GM23338 (cell line): ENCODE data around the gene METTL26. TPM values are rescaled to one million over a fixed set of nuclear protein-coding genes. Genes with fewer than 3 reads are reported as not detected.

Source experiments
- ATAC-seq: fragments of 200-7000 bp; cut with Tn5 transposase; 3 replicates; pipeline ENCODE4 v1.9.1; 2020
- DNase-seq: peaks from one replicate; pipeline ENCODE4 v3.0.0-alpha.2; 2015; ENCODE audit warnings: low spot score
- H2AFZ ChIP-seq: fragments of 200-600 bp; sonication (generic); 2 replicates; pipeline ENCODE4 v1.8.0; 2016; ENCODE audit warnings: antibody characterized with exemption, mild to moderate bottlenecking, moderate library complexity
- H3F3A ChIP-seq: fragments of 200-600 bp; sonication (generic); replicated peaks from 2 replicates; pipeline ENCODE4 v1.8.0; 2017; ENCODE audit warnings: antibody characterized with exemption, mixed run types, low read depth
- H3K27ac ChIP-seq: fragments of 200-600 bp; sonication (generic); 2 replicates; pipeline ENCODE4 v1.6.1; 2016; ENCODE audit warnings: low read depth
- H3K27me3 ChIP-seq: fragments of 200-600 bp; sonication (generic); 2 replicates; pipeline ENCODE4 v1.8.0; 2016; ENCODE audit warnings: mild to moderate bottlenecking, mixed run types, moderate library complexity; ENCODE audit not compliant: insufficient read depth
- H3K36me3 ChIP-seq: fragments of 200-600 bp; sonication (generic); 2 replicates; pipeline ENCODE4 v1.8.0; 2016; ENCODE audit warnings: mild to moderate bottlenecking; ENCODE audit not compliant: insufficient read depth
- H3K4me1 ChIP-seq: fragments of 200-600 bp; sonication (generic); 2 replicates; pipeline ENCODE4 v1.8.0; 2016; ENCODE audit warnings: mild to moderate bottlenecking, moderate library complexity; ENCODE audit not compliant: insufficient read depth
- H3K4me2 ChIP-seq: fragments of 200-600 bp; sonication (generic); 2 replicates; pipeline ENCODE4 v1.7.1; 2017; ENCODE audit warnings: mixed run types
- H3K4me3 ChIP-seq: fragments of 200-600 bp; sonication (generic); 2 replicates; pipeline ENCODE4 v1.6.1; 2016; ENCODE audit warnings: mixed run types
- H3K79me2 ChIP-seq: fragments of 200-600 bp; sonication (generic); replicated peaks from 2 replicates; pipeline ENCODE4 v1.8.0; 2017; ENCODE audit warnings: mild to moderate bottlenecking; ENCODE audit not compliant: insufficient read depth
- H3K9me2 ChIP-seq: fragments of 200-600 bp; sonication (generic); 2 replicates; pipeline ENCODE4 v1.8.0; 2017; ENCODE audit not compliant: insufficient read depth
- H4K20me1 ChIP-seq: fragments of 200-600 bp; sonication (generic); replicated peaks from 2 replicates; pipeline ENCODE4 v1.8.0; 2017; ENCODE audit warnings: mild to moderate bottlenecking; ENCODE audit not compliant: insufficient read depth
- H3K27ac Mint-ChIP-seq: 2 replicates; pipeline ENCODE4 v1.8.0; 2020; ENCODE audit warnings: inconsistent platforms, mild to moderate bottlenecking, moderate library complexity, mixed read lengths
- H3K27me3 Mint-ChIP-seq: 3 replicates; pipeline ENCODE4 v1.8.0; 2022; ENCODE audit warnings: low read depth, mild to moderate bottlenecking, moderate library complexity, mixed read lengths, inconsistent platforms; ENCODE audit not compliant: insufficient read depth, poor library complexity
- H3K36me3 Mint-ChIP-seq: 3 replicates; pipeline ENCODE4 v1.8.0; 2021; ENCODE audit warnings: low read depth, mild to moderate bottlenecking, inconsistent platforms, moderate library complexity, mixed read lengths
- H3K4me1 Mint-ChIP-seq: 3 replicates; pipeline ENCODE4 v1.8.0; 2020; ENCODE audit warnings: mild to moderate bottlenecking, inconsistent platforms, mixed read lengths
- H3K4me3 Mint-ChIP-seq: 3 replicates; pipeline ENCODE4 v1.8.0; 2021; ENCODE audit warnings: moderate library complexity, mild to moderate bottlenecking, inconsistent platforms, mixed read lengths
- H3K9me3 Mint-ChIP-seq: 3 replicates; pipeline ENCODE4 v1.8.0; 2020; ENCODE audit warnings: moderate library complexity, mild to moderate bottlenecking, inconsistent platforms, mixed read lengths
- CREB1 ChIP-seq: fragments of 250-450 bp; sonication (Bioruptor Pico); IDR thresholded peaks from 2 replicates; pipeline ENCODE4 v1.5.0; 2020; ENCODE audit warnings: low read depth, mild to moderate bottlenecking, moderate library complexity
- EZH2 ChIP-seq: fragments of 200-600 bp; sonication (generic); IDR thresholded peaks from one replicate; pipeline ENCODE4 v1.8.0; 2017; ENCODE audit warnings: antibody characterized with exemption, mild to moderate bottlenecking, low read depth; ENCODE audit not compliant: unreplicated experiment
- NANOG ChIP-seq: IDR thresholded peaks from 2 replicates; pipeline ENCODE4 v1.6.1; 2016; ENCODE audit warnings: antibody characterized with exemption, borderline replicate concordance
- polyA plus RNA-seq: library from polyadenylated mRNA; unstranded; fragments of >200 nt; fragmentation: Nextera tagmentation; extraction: Ambion mirVana; gene quantifications from 2 replicates; pipeline ENCODE4 v1.2.1, GENCODE V29; 2016
- total RNA-seq: library from RNA; depleted of rRNA; stranded (reverse); fragments of >200 nt; shearing (Covaris generic); gene quantifications from 2 replicates; pipeline ENCODE4 v1.2.3, GENCODE V29; 2014
- TF ChIP-seq, protein P1 (sequence below): fragments of 250-450 bp; sonication (Bioruptor Pico); IDR thresholded peaks from 2 replicates; pipeline ENCODE4 v1.5.0; 2020; ENCODE audit warnings: mild to moderate bottlenecking, moderate library complexity
- TF ChIP-seq, protein P2 (sequence below): IDR thresholded peaks from 2 replicates; pipeline ENCODE4 v1.6.1; 2016; ENCODE audit warnings: antibody characterized with exemption
- TF ChIP-seq, protein P3 (sequence below), 2 experiments: fragments of 200-600 bp in 1 of 2; sonication (generic) in 1 of 2; conservative IDR thresholded peaks; 2 replicates each; pipeline versions ENCODE4 v1.5.1 to v1.6.1; 2016 to 2017; ENCODE audit warnings: antibody characterized with exemption in 2 of 2, low read depth in 2 of 2, mild to moderate bottlenecking in 2 of 2, moderate library complexity in 1 of 2

Gene METTL26
- total and polyA plus RNA-seq, 2 experiments from 2014 or later, result 153 to 223 TPM

DNA sequence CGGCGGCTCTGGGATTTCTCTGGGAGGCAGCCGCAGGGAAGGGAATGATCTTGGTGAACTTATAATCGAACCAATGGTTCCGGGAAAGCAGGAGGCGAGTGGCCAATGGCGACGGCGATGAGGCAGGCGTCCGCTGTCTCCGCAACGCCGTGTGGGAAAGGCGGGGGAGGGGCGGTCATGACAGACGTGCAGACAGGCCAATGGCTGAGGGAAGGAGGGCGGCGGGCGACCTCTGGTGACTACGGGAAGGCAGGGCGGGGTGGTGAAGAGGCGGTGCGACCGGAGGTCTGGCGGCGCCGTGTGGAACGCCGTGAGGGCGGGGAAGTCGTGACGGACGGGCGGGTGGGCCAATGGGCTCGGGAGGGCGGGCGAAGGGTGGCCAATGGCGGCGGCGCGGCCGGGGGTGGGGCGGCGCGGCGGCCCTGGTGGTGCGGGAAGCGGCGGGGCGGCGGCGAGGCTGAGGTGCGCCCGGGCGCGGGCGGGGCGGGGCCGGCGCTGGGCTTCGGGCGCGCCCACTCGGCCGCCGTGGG is 46.4 kb downstream of the METTL26 start, which contains the start of gene RAB40C:
Gene RAB40C, plus strand, starts transcription at position 409 of the 530 bp plus-strand sequence. CDS start 226 bp downstream, outside the sequence.
- Histone ChIP-seq H3F3A (peaks cover 8% of the 10 kb centered on the region; the same call in 1 of the 2 replicates), H3K4me2 (peak within 1 kb of the TSS; percentile 88), H3K36me3 (no peaks in the 10 kb centered on the region), H3K27me3 (peaks cover 30% of the 10 kb centered on the region), H3K9me2 (no peaks in the 10 kb centered on the region), H3K79me2 (peaks cover 27% of the 10 kb centered on the region), H3K4me3 (peak within 1 kb of the TSS; percentile 98), H2AFZ (peak within 1 kb of the TSS; percentile 91), H3K27ac (peak within 1 kb of the TSS; percentile 99), H4K20me1 (peaks cover 28% of the 10 kb centered on the region), H3K4me1 (no peaks in the 10 kb centered on the region)
- Mint-ChIP-seq H3K9me3 (no peaks in the 10 kb centered on the region; the same call in 1 of the 3 replicates), H3K27me3 (peaks cover 32% of the 10 kb centered on the region), H3K4me3 (peak within 1 kb of the TSS; percentile 87), H3K27ac (peak within 1 kb of the TSS; percentile 99), H3K36me3 (peaks cover 3% of the 10 kb centered on the region; the same call in 1 of the 3 replicates), H3K4me1 (peaks cover 16% of the 10 kb centered on the region)
- DNase-seq (peak; percentile 98), ATAC-seq (peak; percentile 85)
- TF ChIP-seq CREB1 (peak; percentile 76), EZH2 (no peak), NANOG (no peak)
- TF ChIP-seq, protein P1, sequence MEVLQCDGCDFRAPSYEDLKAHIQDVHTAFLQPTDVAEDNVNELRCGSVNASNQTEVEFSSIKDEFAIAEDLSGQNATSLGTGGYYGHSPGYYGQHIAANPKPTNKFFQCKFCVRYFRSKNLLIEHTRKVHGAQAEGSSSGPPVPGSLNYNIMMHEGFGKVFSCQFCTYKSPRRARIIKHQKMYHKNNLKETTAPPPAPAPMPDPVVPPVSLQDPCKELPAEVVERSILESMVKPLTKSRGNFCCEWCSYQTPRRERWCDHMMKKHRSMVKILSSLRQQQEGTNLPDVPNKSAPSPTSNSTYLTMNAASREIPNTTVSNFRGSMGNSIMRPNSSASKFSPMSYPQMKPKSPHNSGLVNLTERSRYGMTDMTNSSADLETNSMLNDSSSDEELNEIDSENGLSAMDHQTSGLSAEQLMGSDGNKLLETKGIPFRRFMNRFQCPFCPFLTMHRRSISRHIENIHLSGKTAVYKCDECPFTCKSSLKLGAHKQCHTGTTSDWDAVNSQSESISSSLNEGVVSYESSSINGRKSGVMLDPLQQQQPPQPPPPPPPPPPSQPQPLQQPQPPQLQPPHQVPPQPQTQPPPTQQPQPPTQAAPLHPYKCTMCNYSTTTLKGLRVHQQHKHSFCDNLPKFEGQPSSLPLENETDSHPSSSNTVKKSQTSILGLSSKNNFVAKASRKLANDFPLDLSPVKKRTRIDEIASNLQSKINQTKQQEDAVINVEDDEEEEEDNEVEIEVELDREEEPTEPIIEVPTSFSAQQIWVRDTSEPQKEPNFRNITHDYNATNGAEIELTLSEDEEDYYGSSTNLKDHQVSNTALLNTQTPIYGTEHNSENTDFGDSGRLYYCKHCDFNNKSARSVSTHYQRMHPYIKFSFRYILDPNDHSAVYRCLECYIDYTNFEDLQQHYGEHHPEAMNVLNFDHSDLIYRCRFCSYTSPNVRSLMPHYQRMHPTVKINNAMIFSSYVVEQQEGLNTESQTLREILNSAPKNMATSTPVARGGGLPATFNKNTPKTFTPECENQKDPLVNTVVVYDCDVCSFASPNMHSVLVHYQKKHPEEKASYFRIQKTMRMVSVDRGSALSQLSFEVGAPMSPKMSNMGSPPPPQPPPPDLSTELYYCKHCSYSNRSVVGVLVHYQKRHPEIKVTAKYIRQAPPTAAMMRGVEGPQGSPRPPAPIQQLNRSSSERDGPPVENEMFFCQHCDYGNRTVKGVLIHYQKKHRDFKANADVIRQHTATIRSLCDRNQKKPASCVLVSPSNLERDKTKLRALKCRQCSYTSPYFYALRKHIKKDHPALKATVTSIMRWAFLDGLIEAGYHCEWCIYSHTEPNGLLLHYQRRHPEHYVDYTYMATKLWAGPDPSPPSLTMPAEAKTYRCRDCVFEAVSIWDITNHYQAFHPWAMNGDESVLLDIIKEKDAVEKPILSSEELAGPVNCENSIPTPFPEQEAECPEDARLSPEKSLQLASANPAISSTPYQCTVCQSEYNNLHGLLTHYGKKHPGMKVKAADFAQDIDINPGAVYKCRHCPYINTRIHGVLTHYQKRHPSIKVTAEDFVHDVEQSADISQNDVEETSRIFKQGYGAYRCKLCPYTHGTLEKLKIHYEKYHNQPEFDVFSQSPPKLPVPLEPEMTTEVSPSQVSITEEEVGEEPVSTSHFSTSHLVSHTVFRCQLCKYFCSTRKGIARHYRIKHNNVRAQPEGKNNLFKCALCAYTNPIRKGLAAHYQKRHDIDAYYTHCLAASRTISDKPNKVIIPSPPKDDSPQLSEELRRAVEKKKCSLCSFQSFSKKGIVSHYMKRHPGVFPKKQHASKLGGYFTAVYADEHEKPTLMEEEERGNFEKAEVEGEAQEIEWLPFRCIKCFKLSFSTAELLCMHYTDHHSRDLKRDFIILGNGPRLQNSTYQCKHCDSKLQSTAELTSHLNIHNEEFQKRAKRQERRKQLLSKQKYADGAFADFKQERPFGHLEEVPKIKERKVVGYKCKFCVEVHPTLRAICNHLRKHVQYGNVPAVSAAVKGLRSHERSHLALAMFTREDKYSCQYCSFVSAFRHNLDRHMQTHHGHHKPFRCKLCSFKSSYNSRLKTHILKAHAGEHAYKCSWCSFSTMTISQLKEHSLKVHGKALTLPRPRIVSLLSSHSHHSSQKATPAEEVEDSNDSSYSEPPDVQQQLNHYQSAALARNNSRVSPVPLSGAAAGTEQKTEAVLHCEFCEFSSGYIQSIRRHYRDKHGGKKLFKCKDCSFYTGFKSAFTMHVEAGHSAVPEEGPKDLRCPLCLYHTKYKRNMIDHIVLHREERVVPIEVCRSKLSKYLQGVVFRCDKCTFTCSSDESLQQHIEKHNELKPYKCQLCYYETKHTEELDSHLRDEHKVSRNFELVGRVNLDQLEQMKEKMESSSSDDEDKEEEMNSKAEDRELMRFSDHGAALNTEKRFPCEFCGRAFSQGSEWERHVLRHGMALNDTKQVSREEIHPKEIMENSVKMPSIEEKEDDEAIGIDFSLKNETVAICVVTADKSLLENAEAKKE (CRISPR knock-in tag), result no peak
- TF ChIP-seq, protein P2, sequence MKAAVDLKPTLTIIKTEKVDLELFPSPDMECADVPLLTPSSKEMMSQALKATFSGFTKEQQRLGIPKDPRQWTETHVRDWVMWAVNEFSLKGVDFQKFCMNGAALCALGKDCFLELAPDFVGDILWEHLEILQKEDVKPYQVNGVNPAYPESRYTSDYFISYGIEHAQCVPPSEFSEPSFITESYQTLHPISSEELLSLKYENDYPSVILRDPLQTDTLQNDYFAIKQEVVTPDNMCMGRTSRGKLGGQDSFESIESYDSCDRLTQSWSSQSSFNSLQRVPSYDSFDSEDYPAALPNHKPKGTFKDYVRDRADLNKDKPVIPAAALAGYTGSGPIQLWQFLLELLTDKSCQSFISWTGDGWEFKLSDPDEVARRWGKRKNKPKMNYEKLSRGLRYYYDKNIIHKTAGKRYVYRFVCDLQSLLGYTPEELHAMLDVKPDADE, result no peak
- TF ChIP-seq, protein P3, sequence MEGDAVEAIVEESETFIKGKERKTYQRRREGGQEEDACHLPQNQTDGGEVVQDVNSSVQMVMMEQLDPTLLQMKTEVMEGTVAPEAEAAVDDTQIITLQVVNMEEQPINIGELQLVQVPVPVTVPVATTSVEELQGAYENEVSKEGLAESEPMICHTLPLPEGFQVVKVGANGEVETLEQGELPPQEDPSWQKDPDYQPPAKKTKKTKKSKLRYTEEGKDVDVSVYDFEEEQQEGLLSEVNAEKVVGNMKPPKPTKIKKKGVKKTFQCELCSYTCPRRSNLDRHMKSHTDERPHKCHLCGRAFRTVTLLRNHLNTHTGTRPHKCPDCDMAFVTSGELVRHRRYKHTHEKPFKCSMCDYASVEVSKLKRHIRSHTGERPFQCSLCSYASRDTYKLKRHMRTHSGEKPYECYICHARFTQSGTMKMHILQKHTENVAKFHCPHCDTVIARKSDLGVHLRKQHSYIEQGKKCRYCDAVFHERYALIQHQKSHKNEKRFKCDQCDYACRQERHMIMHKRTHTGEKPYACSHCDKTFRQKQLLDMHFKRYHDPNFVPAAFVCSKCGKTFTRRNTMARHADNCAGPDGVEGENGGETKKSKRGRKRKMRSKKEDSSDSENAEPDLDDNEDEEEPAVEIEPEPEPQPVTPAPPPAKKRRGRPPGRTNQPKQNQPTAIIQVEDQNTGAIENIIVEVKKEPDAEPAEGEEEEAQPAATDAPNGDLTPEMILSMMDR (conservative IDR thresholded peaks at IDR 0.05; ENCODE audit: low read depth in 2 of 2), result peak in 1 of 2 experiments; percentile 20; a peak in 1 of 4 replicates
